IMR-90 (cell line): ENCODE data around the gene CALHM3. TPM values are rescaled to one million over a fixed set of nuclear protein-coding genes. Genes with fewer than 3 reads are reported as not detected.

Source experiments
- ATAC-seq: fragments of 200-7000 bp; cut with Tn5 transposase; 2 replicates; pipeline ENCODE4 v1.9.1; 2020; ENCODE audit warnings: low read depth, mild to moderate bottlenecking, moderate library complexity
- BruUV-seq: library from RNA; stranded (reverse); fragments of 400-500 nt; replicated peaks from 2 replicates; lab custom pipeline; 2021; lab: Mats Ljungman, UMichigan
- CTCF ChIA-PET: fragments of 300-600 bp; formaldehyde crosslinking; extraction: SDS; loops from one replicate; lab custom pipeline; 2021; ENCODE audit warnings: antibody characterized with exemption; lab: Yijun Ruan, JAX
- POLR2A ChIA-PET: fragments of 300-600 bp; sonication (Branson Sonifier 250); formaldehyde crosslinking; loops from one replicate; lab custom pipeline; 2022; ENCODE audit warnings: antibody characterized with exemption; ENCODE audit not compliant: unreplicated experiment; lab: Charles Lee
- DNase-seq: peaks from one replicate; pipeline ENCODE4 v3.0.0; 2013
- H2AFZ ChIP-seq: replicated peaks from 2 replicates; pipeline ENCODE3; 2013; ENCODE audit warnings: low read length, mild to moderate bottlenecking; ENCODE audit not compliant: poor library complexity
- H2AK5ac ChIP-seq: 2 replicates; pipeline ENCODE4 v1.6.1; 2013; ENCODE audit warnings: low read depth, low read length, inconsistent platforms
- H2AK9ac ChIP-seq: replicated peaks from 2 replicates; pipeline ENCODE3; 2013; ENCODE audit warnings: mild to moderate bottlenecking, low read depth, low read length, moderate library complexity; ENCODE audit not compliant: poor library complexity
- H2BK120ac ChIP-seq: 2 replicates; pipeline ENCODE4 v1.6.1; 2013; ENCODE audit warnings: low read depth, low read length, inconsistent platforms
- H2BK15ac ChIP-seq: 3 replicates; pipeline ENCODE4 v1.6.1; 2013; ENCODE audit warnings: low read depth, low read length, inconsistent platforms
- H2BK20ac ChIP-seq: 2 replicates; pipeline ENCODE4 v1.6.1; 2013; ENCODE audit warnings: low read depth, mild to moderate bottlenecking, inconsistent platforms, low read length, moderate library complexity
- H2BK5ac ChIP-seq: 2 replicates; pipeline ENCODE4 v1.6.1; 2013; ENCODE audit warnings: mild to moderate bottlenecking, low read depth, low read length, inconsistent platforms; ENCODE audit not compliant: poor library complexity, severe bottlenecking
- H3K14ac ChIP-seq: replicated peaks from 2 replicates; pipeline ENCODE4 v1.6.1; 2013; ENCODE audit warnings: low read depth, low read length, inconsistent platforms
- H3K18ac ChIP-seq: 2 replicates; pipeline ENCODE4 v1.6.1; 2013; ENCODE audit warnings: low read depth, low read length, control low read depth
- H3K23ac ChIP-seq: 2 replicates; pipeline ENCODE4 v1.6.1; 2013; ENCODE audit warnings: low read depth, low read length, inconsistent platforms
- H3K27ac ChIP-seq: 2 replicates; pipeline ENCODE4 v1.5.1; 2013; ENCODE audit warnings: mild to moderate bottlenecking, control low read depth, low read length; ENCODE audit not compliant: insufficient read depth
- H3K27me3 ChIP-seq: 2 replicates; pipeline ENCODE4 v1.6.1; 2013; ENCODE audit warnings: low read length; ENCODE audit not compliant: control insufficient read depth, insufficient read depth
- H3K36me3 ChIP-seq: 2 replicates; pipeline ENCODE4 v1.6.1; 2013; ENCODE audit warnings: low read length, mixed read lengths; ENCODE audit not compliant: control insufficient read depth, insufficient read depth
- H3K4ac ChIP-seq: 2 replicates; pipeline ENCODE4 v1.6.1; 2013; ENCODE audit warnings: low read depth, low read length, inconsistent platforms
- H3K4me1 ChIP-seq: 2 replicates; pipeline ENCODE4 v1.6.1; 2013; ENCODE audit warnings: low read length, mixed read lengths; ENCODE audit not compliant: control insufficient read depth, insufficient read depth
- H3K4me2 ChIP-seq: 2 replicates; pipeline ENCODE4 v1.6.1; 2013; ENCODE audit warnings: low read depth, mild to moderate bottlenecking, control low read depth, low read length, moderate library complexity
- H3K4me3 ChIP-seq: 2 replicates; pipeline ENCODE4 v1.5.1; 2013; ENCODE audit warnings: low read depth, mild to moderate bottlenecking, control low read depth, low read length, moderate library complexity; ENCODE audit not compliant: insufficient read depth
- H3K56ac ChIP-seq: 2 replicates; pipeline ENCODE4 v1.6.1; 2013; ENCODE audit warnings: low read length, inconsistent platforms; ENCODE audit not compliant: insufficient read depth; ENCODE audit errors: extremely low read depth
- H3K79me1 ChIP-seq, 2 experiments: 2 replicates each; pipeline ENCODE4 v1.6.1; 2013; ENCODE audit warnings: low read length in 2 of 2, inconsistent platforms in 1 of 2, low read depth in 1 of 2
- H3K9ac ChIP-seq: 2 replicates; pipeline ENCODE4 v1.6.1; 2013; ENCODE audit warnings: low read depth, low read length, control low read depth
- H3K9me1 ChIP-seq: 2 replicates; pipeline ENCODE4 v1.6.1; 2013; ENCODE audit warnings: low read length, inconsistent platforms; ENCODE audit not compliant: insufficient read depth
- H3K9me3 ChIP-seq: 2 replicates; pipeline ENCODE4 v1.6.1; 2013; ENCODE audit warnings: low read length; ENCODE audit not compliant: control insufficient read depth, insufficient read depth
- H4K20me1 ChIP-seq: 2 replicates; pipeline ENCODE4 v1.6.1; 2013; ENCODE audit warnings: low read length, inconsistent platforms; ENCODE audit not compliant: insufficient read depth
- H4K5ac ChIP-seq: 2 replicates; pipeline ENCODE4 v1.6.1; 2013; ENCODE audit warnings: mild to moderate bottlenecking, low read depth, low read length, control low read depth
- H4K8ac ChIP-seq, 2 experiments: 2 replicates each; pipeline ENCODE4 v1.6.1; 2013; ENCODE audit warnings: low read depth in 2 of 2, low read length in 2 of 2, control low read depth in 1 of 2, inconsistent platforms in 1 of 2
- H4K91ac ChIP-seq: 2 replicates; pipeline ENCODE4 v1.6.1; 2013; ENCODE audit warnings: low read depth, low read length, inconsistent platforms; ENCODE audit not compliant: insufficient read depth
- CHD1 ChIP-seq: IDR thresholded peaks from 2 replicates; pipeline ENCODE4 v1.6.1; 2012; ENCODE audit warnings: low read depth, low read length, improper control_type of control experiment
- ELK1 ChIP-seq: fragments of 150-350 bp; IDR thresholded peaks from 2 replicates; pipeline ENCODE4 v1.6.1; 2016; ENCODE audit warnings: low read depth, mild to moderate bottlenecking, low read length, moderate library complexity, borderline replicate concordance
- FOS ChIP-seq: fragments of 150-350 bp; IDR thresholded peaks from 2 replicates; pipeline ENCODE4 v1.6.1; 2016; ENCODE audit warnings: low read depth, low read length
- MAZ ChIP-seq: IDR thresholded peaks from 2 replicates; pipeline ENCODE4 v1.6.1; 2012; ENCODE audit warnings: low read depth, mild to moderate bottlenecking, low read length, improper control_type of control experiment, moderate library complexity, borderline replicate concordance
- MXI1 ChIP-seq: IDR thresholded peaks from 2 replicates; pipeline ENCODE4 v1.6.1; 2012; ENCODE audit warnings: low read depth, mild to moderate bottlenecking, low read length, moderate library complexity, borderline replicate concordance
- POLR2A ChIP-seq: IDR thresholded peaks from 2 replicates; pipeline ENCODE4 v1.6.1; 2012; ENCODE audit warnings: mild to moderate bottlenecking, low read depth, low read length
- RAD21 ChIP-seq: IDR thresholded peaks from 2 replicates; pipeline ENCODE4 v1.6.1; 2012; ENCODE audit warnings: low read length, improper control_type of control experiment
- RCOR1 ChIP-seq: IDR thresholded peaks from 2 replicates; pipeline ENCODE4 v1.6.1; 2012; ENCODE audit warnings: mild to moderate bottlenecking, low read length, improper control_type of control experiment; ENCODE audit not compliant: insufficient replicate concordance
- RFX5 ChIP-seq: IDR thresholded peaks from 2 replicates; pipeline ENCODE4 v1.8.0; 2012; ENCODE audit warnings: low read depth, mild to moderate bottlenecking, low read length, moderate library complexity
- USF2 ChIP-seq: fragments of 150-350 bp; IDR thresholded peaks from 2 replicates; pipeline ENCODE4 v1.6.1; 2017; ENCODE audit warnings: mild to moderate bottlenecking, antibody characterized with exemption, low read length, low read depth
- WGBS, 2 experiments: methylation state at CpG; one replicate each; pipeline versions ENCODE4 v1.1.5 to v1.1.7; 2013; ENCODE audit warnings: missing lambda C conversion rate in 2 of 2; ENCODE audit not compliant: insufficient read length in 1 of 2; ENCODE audit errors: extremely low coverage in 2 of 2; 5-methylcytosine and 5-hydroxymethylcytosine counted together
- dilution Hi-C: fragments of 300-500 bp; cut with HindIII; formaldehyde crosslinking; loops from one replicate; pipeline ENCODE4 v1.14.3; 2018; ENCODE audit warnings: low sequenced_read_pairs; ENCODE audit not compliant: unreplicated experiment
- in situ Hi-C: fragments of 300-500 bp; cut with MboI; formaldehyde crosslinking; loops from 3 replicates; pipeline ENCODE4 v1.14.3; 2019; ENCODE audit warnings: low sequenced_read_pairs, inconsistent platforms, mixed read lengths
- intact Hi-C: fragments of 100-400 bp; cut with micrococcal nuclease; formaldehyde crosslinking; loops from 2 replicates; pipeline ENCODE4 v1.10.0; 2022
- polyA plus RNA-seq, 3 experiments: library from polyadenylated mRNA; depleted of rRNA; stranded (reverse); fragments of >200 nt; gene quantifications; 2 replicates each; pipeline ENCODE4 v1.2.3, GENCODE V29; 2012; ENCODE audit warnings: low replicate concordance in 1 of 3
- total RNA-seq: library from RNA; depleted of rRNA; stranded (reverse); fragments of >200 nt; gene quantifications from 2 replicates; pipeline ENCODE4 v1.2.3, GENCODE V29; 2012

Gene CALHM3
- total and polyA plus RNA-seq, 2 of the 4 experiments (the other 2 are of a cell fraction), result not detected

GRCh38 chr10:103441611-103442010, 37.4 kb downstream of the CALHM3 start:
- H2BK5ac ChIP-seq, result no peak overlapping the region
- H3K4me1 ChIP-seq, result no peaks in the 10 kb centered on the region; the same call in 1 of the 2 replicates
- H2BK15ac ChIP-seq, result no peak overlapping the region
- H3K23ac ChIP-seq, result no peak overlapping the region
- 92% methylated on average over 8 of the region's 8 CpGs; no CpG with 5 or more reads in 1 of the 2 experiments for WGBS, 2 experiments
- BruUV-seq, result no TSS peak
- H3K79me1 ChIP-seq, result no peaks in the 10 kb centered on the region; a peak in 1 of 4 replicates
- H3K18ac ChIP-seq, result no peak overlapping the region
- ChIA-PET POLR2A (no interaction called here), CTCF (no interaction called here)
- no peak for TF ChIP-seq RFX5
- no peak for TF ChIP-seq RCOR1
- TF ChIP-seq MAZ, result no peak
- TF ChIP-seq USF2, result no peak
- TF ChIP-seq RAD21, result no peak
- TF ChIP-seq ELK1, result no peak
- TF ChIP-seq FOS, result no peak
- no peak for TF ChIP-seq POLR2A
- no peak for TF ChIP-seq CHD1
- no peak for TF ChIP-seq MXI1
- H2AK9ac ChIP-seq, result no peak overlapping the region
- dilution Hi-C loops, result no loop called here
- H4K8ac ChIP-seq, result no peak overlapping the region
- no peaks in the 10 kb centered on the region for H3K9me3 ChIP-seq
- in situ Hi-C loops, result no loop called here
- peaks cover 77% of the 10 kb centered on the region for H3K36me3 ChIP-seq
- H3K4ac ChIP-seq, result no peak overlapping the region
- H4K5ac ChIP-seq, result no peak overlapping the region
- no peak overlapping the region for H3K14ac ChIP-seq
- no peak overlapping the region for H4K91ac ChIP-seq
- intact Hi-C loops, result no loop called here
- ATAC-seq, result no peak
- no peak overlapping the region for H3K27ac ChIP-seq
- H2AFZ ChIP-seq, result no peak overlapping the region
- H3K27me3 ChIP-seq, result no peaks in the 10 kb centered on the region
- H4K20me1 ChIP-seq, result 0 out of 2 replicates have a peak, but pooled peaks cover 4% of the 10 kb centered on the region
- H2BK20ac ChIP-seq, result no peak overlapping the region
- H3K4me3 ChIP-seq, result no peak overlapping the region
- no peak overlapping the region for H2AK5ac ChIP-seq
- no peak overlapping the region for H3K4me2 ChIP-seq
- H2BK120ac ChIP-seq, result no peak overlapping the region
- no peak overlapping the region for H3K9ac ChIP-seq
- no peak overlapping the region for H3K56ac ChIP-seq
- peaks cover 2% of the 10 kb centered on the region; the same call in 1 of the 2 replicates for H3K9me1 ChIP-seq
- DNase-seq, result no peak
